Keratinocyte (primary cell): ENCODE data around the gene FOXJ2. TPM values are rescaled to one million over a fixed set of nuclear protein-coding genes. Genes with fewer than 3 reads are reported as not detected.
A peak's percentile ranks its signal among the peaks of the same experiment; 100 is the strongest.

ENCODE experiments used
- DNase-seq: peaks from one replicate; pipeline ENCODE4 v3.0.0-alpha.2; 2011; ENCODE audit warnings: low read depth, missing footprints, low spot score
- FAIRE-seq: peaks from 2 replicates; lab custom pipeline; 2011; peaks lifted over from hg19 to GRCh38; lab: Jason Lieb, UNC
- H2AFZ ChIP-seq: 2 replicates; pipeline ENCODE4 v1.6.0; 2012; ENCODE audit warnings: low read length, control low read depth, inconsistent platforms; ENCODE audit not compliant: control insufficient read depth
- H3K27ac ChIP-seq: 2 replicates; pipeline ENCODE4 v1.5.1; 2011; ENCODE audit warnings: low read length; ENCODE audit not compliant: control insufficient read depth, insufficient read depth
- H3K27me3 ChIP-seq: 3 replicates; pipeline ENCODE4 v1.6.0; 2011; ENCODE audit warnings: low read length; ENCODE audit not compliant: control insufficient read depth, insufficient read depth; ENCODE audit errors: extremely low read depth
- H3K36me3 ChIP-seq, 2 experiments: 2 replicates in 1 of 2; 3 replicates in 1 of 2; pipeline ENCODE4 v1.5.1; 2011; ENCODE audit warnings: low read length in 2 of 2, mild to moderate bottlenecking in 1 of 2; ENCODE audit not compliant: control insufficient read depth in 2 of 2, insufficient read depth in 2 of 2; ENCODE audit errors: extremely low read depth in 1 of 2
- H3K4me1 ChIP-seq: 3 replicates; pipeline ENCODE4 v1.5.1; 2011; ENCODE audit warnings: low read length; ENCODE audit not compliant: control insufficient read depth, insufficient read depth; ENCODE audit errors: extremely low read depth
- H3K4me2 ChIP-seq: 3 replicates; pipeline ENCODE4 v1.6.0; 2011; ENCODE audit warnings: low read depth, low read length; ENCODE audit not compliant: control insufficient read depth, insufficient read depth; ENCODE audit errors: extremely low read depth
- H3K4me3 ChIP-seq, 3 experiments: fragments of 200-600 bp in 1 of 3; sonication (generic) in 1 of 3; 2 replicates in 2 of 3; 3 replicates in 1 of 3; pipeline ENCODE4 v1.5.1; 2011 to 2016; ENCODE audit warnings: low read length in 3 of 3, mild to moderate bottlenecking in 3 of 3, control low read depth in 2 of 3, inconsistent platforms in 1 of 3, low read depth in 1 of 3, mixed read lengths in 1 of 3, mixed run types in 1 of 3, moderate library complexity in 1 of 3; ENCODE audit not compliant: control insufficient read depth in 2 of 3, insufficient read depth in 2 of 3; ENCODE audit errors: extremely low read depth in 1 of 3
- H3K79me2 ChIP-seq: 2 replicates; pipeline ENCODE4 v1.6.0; 2012; ENCODE audit warnings: low read length; ENCODE audit not compliant: control insufficient read depth, insufficient read depth
- H3K9ac ChIP-seq: 3 replicates; pipeline ENCODE4 v1.6.0; 2011; ENCODE audit warnings: low read length; ENCODE audit not compliant: control insufficient read depth, insufficient read depth; ENCODE audit errors: extremely low read depth
- H3K9me1 ChIP-seq: 3 replicates; pipeline ENCODE4 v1.6.0; 2011; ENCODE audit warnings: low read length; ENCODE audit not compliant: control insufficient read depth, insufficient read depth; ENCODE audit errors: extremely low read depth
- H3K9me3 ChIP-seq: 2 replicates; pipeline ENCODE4 v1.5.1; 2012; ENCODE audit warnings: low read depth, low read length; ENCODE audit not compliant: control insufficient read depth
- H4K20me1 ChIP-seq: 3 replicates; pipeline ENCODE4 v1.6.0; 2011; ENCODE audit warnings: low read length; ENCODE audit not compliant: control insufficient read depth, insufficient read depth; ENCODE audit errors: extremely low read depth
- EZH2 ChIP-seq: IDR thresholded peaks from one replicate; pipeline ENCODE4 v1.6.1; 2012; ENCODE audit warnings: inconsistent platforms, mild to moderate bottlenecking, low read length, moderate library complexity
- dilution Hi-C: fragments of 300-500 bp; cut with MboI; formaldehyde crosslinking; loops from one replicate; pipeline ENCODE4 v1.7.0; 2020; ENCODE audit warnings: low sequenced_read_pairs; ENCODE audit not compliant: extremely low pct_ligation_motif_present
- polyA plus RNA-seq, 5 experiments: library from polyadenylated mRNA; depleted of rRNA in 3 of 5; stranded (reverse) in 3 of 5; stranded (forward) in 1 of 5; unstranded in 1 of 5; fragments of >200 nt; gene quantifications; 1 replicate in 1 of 5; 2 replicates in 3 of 5; 3 replicates in 1 of 5; pipeline versions ENCODE4 v1.2.1 to v1.2.3, GENCODE V29; 2011 to 2012; ENCODE audit warnings: missing spikeins in 2 of 5, low read depth in 1 of 5, low replicate concordance in 1 of 5
- TF ChIP-seq, protein P1 (sequence below), 3 experiments: IDR thresholded peaks in 1 of 3; conservative IDR thresholded peaks in 1 of 3; optimal IDR thresholded peaks in 1 of 3; 2 replicates in 2 of 3; 3 replicates in 1 of 3; pipeline versions ENCODE3 to v1.5.1; 2011; ENCODE audit warnings: low read length in 3 of 3, mild to moderate bottlenecking in 3 of 3, moderate library complexity in 2 of 3, control low read depth in 1 of 3, inconsistent platforms in 1 of 3; ENCODE audit not compliant: insufficient read depth in 2 of 3; ENCODE audit errors: extremely low read depth in 1 of 3

The FOXJ2 gene
- polyA plus RNA-seq, 1 donor (not counting 4 experiments of a cell fraction or from before 2014, with no cell fraction given): 4.2 TPM

DNA sequence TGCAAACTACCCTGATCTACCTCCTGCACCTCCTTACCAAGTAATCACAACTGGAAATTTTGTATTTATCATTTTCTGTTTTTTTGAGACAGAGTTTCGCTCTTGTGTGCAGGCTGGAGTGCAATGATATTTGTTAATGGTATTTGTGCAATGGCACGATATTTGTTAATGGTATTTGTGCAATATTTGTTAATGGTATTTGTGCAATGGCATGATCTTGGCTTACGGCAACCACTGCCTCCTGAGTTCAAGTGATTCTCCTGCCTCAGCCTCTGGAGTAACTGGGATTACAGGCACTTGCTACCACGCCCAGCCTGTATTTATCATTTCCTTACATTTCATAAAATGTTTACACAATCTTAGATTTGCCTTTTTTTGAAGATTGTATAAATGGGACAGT lies 43.9 kb downstream of the FOXJ2 start:
- H3K27me3 ChIP-seq: no peaks in the 10 kb centered on the region
- H3K4me1 ChIP-seq: peaks cover 18% of the 10 kb centered on the region
- no peak overlapping the region for H2AFZ ChIP-seq
- no peak overlapping the region for H3K4me2 ChIP-seq
- DNase-seq (no peak), FAIRE-seq (no peak)
- dilution Hi-C loops: no loop called here
- H3K27ac ChIP-seq: no peak overlapping the region
- H3K4me3 ChIP-seq: no peak overlapping the region
- H3K36me3 ChIP-seq: no peaks in the 10 kb centered on the region
- TF ChIP-seq, protein P1, sequence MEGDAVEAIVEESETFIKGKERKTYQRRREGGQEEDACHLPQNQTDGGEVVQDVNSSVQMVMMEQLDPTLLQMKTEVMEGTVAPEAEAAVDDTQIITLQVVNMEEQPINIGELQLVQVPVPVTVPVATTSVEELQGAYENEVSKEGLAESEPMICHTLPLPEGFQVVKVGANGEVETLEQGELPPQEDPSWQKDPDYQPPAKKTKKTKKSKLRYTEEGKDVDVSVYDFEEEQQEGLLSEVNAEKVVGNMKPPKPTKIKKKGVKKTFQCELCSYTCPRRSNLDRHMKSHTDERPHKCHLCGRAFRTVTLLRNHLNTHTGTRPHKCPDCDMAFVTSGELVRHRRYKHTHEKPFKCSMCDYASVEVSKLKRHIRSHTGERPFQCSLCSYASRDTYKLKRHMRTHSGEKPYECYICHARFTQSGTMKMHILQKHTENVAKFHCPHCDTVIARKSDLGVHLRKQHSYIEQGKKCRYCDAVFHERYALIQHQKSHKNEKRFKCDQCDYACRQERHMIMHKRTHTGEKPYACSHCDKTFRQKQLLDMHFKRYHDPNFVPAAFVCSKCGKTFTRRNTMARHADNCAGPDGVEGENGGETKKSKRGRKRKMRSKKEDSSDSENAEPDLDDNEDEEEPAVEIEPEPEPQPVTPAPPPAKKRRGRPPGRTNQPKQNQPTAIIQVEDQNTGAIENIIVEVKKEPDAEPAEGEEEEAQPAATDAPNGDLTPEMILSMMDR (optimal IDR thresholded peaks at IDR 0.05 in 1 of 3, IDR thresholded peaks at IDR 0.05 in 1 of 3, conservative IDR thresholded peaks at IDR 0.05 in 1 of 3; ENCODE audit: extremely low read depth in 1 of 3, insufficient read depth in 2 of 3, low read length in 3 of 3): no peak
- TF ChIP-seq EZH2: no peak
- H3K9me3 ChIP-seq: no peaks in the 10 kb centered on the region
- H4K20me1 ChIP-seq: no peaks in the 10 kb centered on the region
- H3K79me2 ChIP-seq: peaks cover 2% of the 10 kb centered on the region
- H3K9ac ChIP-seq: no peak overlapping the region
- H3K9me1 ChIP-seq: no peaks in the 10 kb centered on the region

DNA sequence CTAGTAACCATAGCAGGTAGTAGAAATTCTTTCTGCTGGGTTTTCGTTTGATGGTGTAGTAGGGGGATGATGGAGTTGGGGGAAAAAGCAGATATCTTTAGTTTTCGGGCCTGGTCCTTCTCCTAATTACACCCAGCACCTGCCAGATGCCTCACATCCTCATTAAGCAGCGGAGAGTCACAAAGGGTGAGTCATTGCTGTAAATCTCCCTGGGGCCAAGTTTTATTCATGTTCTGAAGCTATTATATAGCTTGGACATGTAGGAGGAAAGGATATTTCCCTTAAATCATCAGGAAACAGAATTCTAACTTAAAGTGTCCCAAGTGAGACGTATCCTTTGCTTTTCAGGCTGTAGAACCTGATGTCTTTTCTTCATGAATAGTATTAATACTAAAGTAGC lies 44.7 kb downstream of the FOXJ2 start:
- FAIRE-seq (peak; percentile 84), DNase-seq (no peak)
- Histone ChIP-seq H3K4me2 (peak overlapping the region; percentile 36), H3K9me1 (no peaks in the 10 kb centered on the region), H3K4me3 (no peak overlapping the region), H3K36me3 (no peaks in the 10 kb centered on the region), H3K27me3 (no peaks in the 10 kb centered on the region), H3K27ac (no peak overlapping the region), H3K9ac (no peak overlapping the region), H2AFZ (no peak overlapping the region), H3K79me2 (peaks cover 7% of the 10 kb centered on the region), H3K4me1 (peaks cover 18% of the 10 kb centered on the region), H3K9me3 (no peaks in the 10 kb centered on the region), H4K20me1 (no peaks in the 10 kb centered on the region)
- dilution Hi-C loops: no loop called here
- TF ChIP-seq EZH2: no peak
- TF ChIP-seq, protein P1 (optimal IDR thresholded peaks at IDR 0.05 in 1 of 3, IDR thresholded peaks at IDR 0.05 in 1 of 3, conservative IDR thresholded peaks at IDR 0.05 in 1 of 3; ENCODE audit: extremely low read depth in 1 of 3, insufficient read depth in 2 of 3, low read length in 3 of 3): no peak
